Coronary artery (tissue), 2 donors: ENCODE data around the gene LAYN.

Experiments
- DNase-seq: peaks from one replicate; pipeline ENCODE4 v3.0.0-alpha.2; 2017; ENCODE audit warnings: low spot score
- H3K27ac ChIP-seq, 2 donors: fragments of 200-600 bp; sonication (generic); one replicate each; pipeline ENCODE4 v1.5.1; 2016 to 2019
- H3K4me3 ChIP-seq: fragments of 200-600 bp; sonication (generic); 2 replicates; pipeline ENCODE4 v1.5.1; 2016; ENCODE audit warnings: mild to moderate bottlenecking, moderate library complexity
- TF ChIP-seq, protein P1 (sequence below): fragments of 200-600 bp; sonication (generic); IDR thresholded peaks from one replicate; pipeline ENCODE4 v1.5.1; 2019; ENCODE audit warnings: antibody characterized with exemption

Gene LAYN

DNA sequence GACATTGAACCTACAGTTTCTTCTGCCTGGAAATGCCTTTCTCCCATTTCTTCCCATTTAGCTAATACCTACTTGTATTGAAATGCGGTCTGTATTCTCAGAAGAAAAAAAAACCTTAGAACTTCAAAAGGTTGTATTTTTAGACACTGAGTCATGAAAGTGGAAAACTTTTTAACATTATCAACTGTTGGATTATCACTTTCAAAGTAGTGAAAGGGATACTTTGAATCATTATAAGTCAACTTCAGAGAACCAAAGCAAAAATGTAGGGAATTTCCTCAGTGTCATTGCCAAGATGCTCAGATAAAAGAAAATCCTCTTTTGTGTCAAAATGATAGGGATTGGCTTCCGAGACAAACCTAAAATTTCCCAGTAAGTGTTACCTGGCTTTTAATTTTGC lies 19.4 kb upstream of the LAYN start:
- TF ChIP-seq, protein P1, sequence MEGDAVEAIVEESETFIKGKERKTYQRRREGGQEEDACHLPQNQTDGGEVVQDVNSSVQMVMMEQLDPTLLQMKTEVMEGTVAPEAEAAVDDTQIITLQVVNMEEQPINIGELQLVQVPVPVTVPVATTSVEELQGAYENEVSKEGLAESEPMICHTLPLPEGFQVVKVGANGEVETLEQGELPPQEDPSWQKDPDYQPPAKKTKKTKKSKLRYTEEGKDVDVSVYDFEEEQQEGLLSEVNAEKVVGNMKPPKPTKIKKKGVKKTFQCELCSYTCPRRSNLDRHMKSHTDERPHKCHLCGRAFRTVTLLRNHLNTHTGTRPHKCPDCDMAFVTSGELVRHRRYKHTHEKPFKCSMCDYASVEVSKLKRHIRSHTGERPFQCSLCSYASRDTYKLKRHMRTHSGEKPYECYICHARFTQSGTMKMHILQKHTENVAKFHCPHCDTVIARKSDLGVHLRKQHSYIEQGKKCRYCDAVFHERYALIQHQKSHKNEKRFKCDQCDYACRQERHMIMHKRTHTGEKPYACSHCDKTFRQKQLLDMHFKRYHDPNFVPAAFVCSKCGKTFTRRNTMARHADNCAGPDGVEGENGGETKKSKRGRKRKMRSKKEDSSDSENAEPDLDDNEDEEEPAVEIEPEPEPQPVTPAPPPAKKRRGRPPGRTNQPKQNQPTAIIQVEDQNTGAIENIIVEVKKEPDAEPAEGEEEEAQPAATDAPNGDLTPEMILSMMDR: no peak

DNA sequence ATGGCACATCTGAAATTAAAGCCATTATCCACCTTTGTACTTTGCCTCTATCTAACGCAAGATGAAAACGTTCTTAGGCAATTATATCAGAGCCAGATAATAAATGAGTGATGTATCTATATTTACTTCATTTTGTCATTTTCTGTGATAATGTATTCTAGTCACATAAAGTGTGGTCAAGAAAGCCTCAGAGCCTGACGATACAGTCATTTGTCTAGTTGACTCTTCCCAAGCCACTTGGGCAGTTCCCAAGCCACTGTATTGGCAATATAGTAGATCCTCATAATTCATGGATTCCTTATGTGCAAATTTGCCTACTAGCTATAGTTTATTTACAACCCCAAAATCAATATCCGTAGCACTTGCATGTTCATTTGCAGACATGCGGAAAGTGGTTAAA lies 18.1 kb upstream of the LAYN start:
- Histone ChIP-seq H3K4me3 (no peak overlapping the region), H3K27ac (no peak overlapping the region)
- TF ChIP-seq, protein P1: no peak
- DNase-seq: no peak

More for the DNA sequence above, 19.4 kb upstream of the LAYN start:
- no peak overlapping the region for H3K4me3 ChIP-seq
- no peak for DNase-seq
- H3K27ac ChIP-seq: no peak overlapping the region

DNA sequence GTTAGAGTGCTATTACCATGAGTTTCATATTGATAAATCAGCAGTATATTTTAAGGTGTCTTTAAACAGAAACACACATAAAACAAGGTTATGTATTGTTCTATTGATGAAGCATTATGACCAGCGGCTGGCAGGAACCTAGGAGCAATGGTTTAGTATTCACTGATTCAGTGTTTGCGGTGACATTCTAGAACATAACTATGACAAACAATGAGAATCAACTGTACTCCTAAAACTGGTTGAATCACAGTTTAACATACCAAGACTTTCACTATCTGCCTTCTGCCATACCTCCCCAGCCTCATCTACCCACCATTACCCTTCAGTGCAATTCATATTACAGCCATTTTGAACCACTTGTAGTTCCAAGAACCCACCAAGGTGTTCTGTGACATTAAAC lies 17.2 kb upstream of the LAYN start:
- no peak for DNase-seq
- Histone ChIP-seq H3K27ac (no peak overlapping the region), H3K4me3 (no peak overlapping the region)
- TF ChIP-seq, protein P1: no peak

DNA sequence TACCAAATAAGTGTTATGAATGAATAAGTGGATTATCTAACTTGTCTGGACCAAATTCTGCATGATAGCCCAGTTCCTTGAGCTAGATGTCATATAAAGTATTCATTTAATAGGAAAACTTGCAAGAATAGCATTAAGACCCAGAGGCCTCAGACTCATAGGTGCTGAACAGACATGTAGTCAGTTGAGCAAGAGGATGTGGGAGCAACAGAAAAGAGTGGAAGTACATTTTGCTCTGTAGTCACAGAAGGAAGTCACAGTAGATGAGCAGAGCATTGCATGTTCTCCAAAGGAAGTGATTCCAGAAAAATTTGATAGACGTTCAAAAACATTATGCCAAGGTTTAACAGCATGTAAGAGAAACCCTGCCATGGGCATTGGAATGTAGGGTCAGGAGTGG lies 16.5 kb upstream of the LAYN start:
- Histone ChIP-seq H3K4me3 (no peak overlapping the region), H3K27ac (no peak overlapping the region)
- no peak for DNase-seq
- TF ChIP-seq, protein P1: no peak

DNA sequence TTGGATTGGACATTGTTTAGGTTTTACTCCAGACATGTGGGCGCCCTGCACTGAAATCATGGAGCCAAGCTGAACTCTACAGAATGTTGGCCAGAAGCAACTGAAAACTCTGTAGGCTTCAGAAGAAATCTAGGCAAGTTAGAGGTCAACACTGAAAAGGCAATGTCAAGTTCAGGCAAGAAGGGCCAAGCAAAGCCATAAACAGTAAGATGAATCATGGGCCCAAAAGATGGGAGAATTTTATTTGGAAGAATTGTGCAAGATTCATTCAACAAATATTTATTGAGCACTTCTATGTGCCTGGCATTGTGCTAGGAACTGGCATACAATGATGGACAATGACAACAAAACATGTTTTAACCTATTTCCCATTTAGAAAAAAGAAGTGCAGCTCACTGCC lies 15.1 kb upstream of the LAYN start:
- no peak overlapping the region for H3K27ac ChIP-seq
- no peak for DNase-seq
- H3K4me3 ChIP-seq: no peak overlapping the region
- TF ChIP-seq, protein P1: no peak

DNA sequence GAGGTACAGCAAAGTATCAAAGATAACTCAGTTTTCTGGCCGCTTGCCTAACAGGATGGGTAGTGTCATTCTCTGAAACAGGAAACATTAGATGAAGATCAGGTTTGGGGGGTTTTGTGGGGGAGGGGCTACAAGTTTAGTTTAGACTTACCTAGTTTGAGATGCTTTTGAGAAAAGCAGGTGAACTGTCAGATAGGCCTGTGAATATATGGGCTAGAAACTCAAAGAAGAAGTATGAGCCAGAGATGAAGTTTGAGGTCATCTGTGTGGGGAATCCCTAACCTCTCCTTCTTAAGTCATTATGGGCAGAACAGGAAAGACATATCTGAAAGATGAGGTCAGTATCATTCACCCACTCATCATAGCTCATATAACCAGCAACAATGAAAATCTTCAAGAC lies 14.0 kb upstream of the LAYN start:
- TF ChIP-seq, protein P1: no peak
- Histone ChIP-seq H3K27ac (no peak overlapping the region), H3K4me3 (no peak overlapping the region)
- DNase-seq: no peak

DNA sequence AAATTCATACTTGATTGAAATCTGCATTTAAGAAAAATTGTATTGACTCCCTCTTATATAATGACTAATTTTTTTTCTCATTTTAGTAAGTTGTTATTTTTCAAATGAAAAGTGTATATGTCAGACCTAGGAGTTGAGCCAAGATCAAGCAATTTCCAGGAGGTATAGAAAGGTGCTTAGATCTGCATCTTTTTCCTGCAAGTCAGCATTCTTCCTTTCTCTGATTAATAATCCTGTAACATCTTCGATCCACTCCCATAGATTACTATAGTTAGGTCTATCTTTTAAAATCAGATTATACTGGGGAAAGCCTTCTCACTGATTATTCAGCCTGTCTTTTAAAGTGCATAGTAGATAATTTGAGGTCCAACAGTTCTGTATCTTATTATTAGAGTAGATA lies 13.2 kb upstream of the LAYN start:
- Histone ChIP-seq H3K27ac (no peak overlapping the region), H3K4me3 (no peak overlapping the region)
- DNase-seq: no peak
- TF ChIP-seq, protein P1: no peak
